Activated T-cell treated with anti-CD3 and anti-CD28 coated beads for 48 hours (primary cell): Measurements from ENCODE around the gene GNAI2.
"Not testable (repeated sequence)": the region's sequence is repeated elsewhere in the genome, so short reads cannot be mapped to it uniquely, and the experiment has no call there.

ENCODE experiments used
- DNase-seq: peaks from one replicate; pipeline ENCODE4 v3.0.0-alpha.2; 2020; ENCODE audit warnings: low read depth

GNAI2 gene

DNA sequence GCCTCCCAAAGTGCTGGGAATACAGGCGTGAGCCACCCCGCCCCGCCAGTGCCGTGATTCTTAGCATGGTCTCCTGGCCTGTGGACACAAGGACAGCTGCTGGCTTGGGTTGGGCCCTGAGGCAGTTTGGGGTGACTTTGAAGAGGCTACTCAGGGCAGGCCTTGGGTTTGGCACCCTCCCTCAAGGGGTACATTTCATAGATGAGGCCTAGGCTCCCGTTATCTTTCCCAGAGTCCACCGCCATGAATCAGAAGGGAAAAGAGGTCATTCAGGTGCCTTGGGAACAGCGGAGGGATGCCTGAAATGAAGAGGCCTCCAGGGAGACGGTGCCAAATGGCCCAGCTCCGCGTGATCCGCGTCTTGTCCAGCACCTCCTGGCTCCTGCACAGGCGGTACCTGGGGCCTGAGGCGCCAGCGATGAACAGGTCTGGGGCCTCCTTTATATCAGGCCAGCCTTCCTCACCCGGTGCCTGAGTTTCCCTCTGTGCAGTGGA, 9.3 kb downstream of the GNAI2 start:
- no peak for DNase-seq

DNA sequence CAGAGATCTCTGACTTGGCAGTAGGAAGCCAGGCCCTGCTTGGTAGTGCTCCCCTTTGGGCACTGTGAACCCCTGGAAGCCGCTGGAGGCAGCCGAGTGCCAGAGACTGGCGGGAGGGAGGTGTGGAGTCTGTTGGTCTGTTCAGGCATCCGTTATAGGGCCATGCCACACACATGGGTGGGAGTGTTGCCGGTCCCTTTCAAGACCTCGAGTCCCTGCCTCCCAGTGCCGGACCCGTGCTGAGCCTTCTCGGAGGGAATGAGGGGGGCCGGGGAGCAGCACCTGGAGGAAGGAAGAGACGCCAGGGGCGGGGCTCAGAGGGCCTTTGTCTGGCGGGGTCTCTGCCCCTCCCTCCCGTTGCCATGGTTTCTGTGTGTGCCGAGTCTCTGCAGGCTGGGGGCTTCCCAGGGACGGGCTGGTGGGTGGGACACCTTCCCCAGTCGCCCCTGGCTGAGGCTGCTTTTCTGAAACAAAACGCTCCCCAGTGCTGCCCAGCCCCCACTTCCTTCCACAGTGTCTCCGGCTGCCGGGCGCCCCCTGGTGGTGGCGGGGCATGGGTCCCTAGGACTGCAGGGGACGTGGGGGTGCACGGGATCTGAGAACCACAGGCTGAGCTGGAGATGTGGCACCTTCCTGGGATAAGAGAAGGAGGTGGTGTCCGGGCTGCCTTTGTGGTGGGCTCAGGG, 10.0 kb downstream of the GNAI2 start:
- peak; percentile 94 for DNase-seq

DNA sequence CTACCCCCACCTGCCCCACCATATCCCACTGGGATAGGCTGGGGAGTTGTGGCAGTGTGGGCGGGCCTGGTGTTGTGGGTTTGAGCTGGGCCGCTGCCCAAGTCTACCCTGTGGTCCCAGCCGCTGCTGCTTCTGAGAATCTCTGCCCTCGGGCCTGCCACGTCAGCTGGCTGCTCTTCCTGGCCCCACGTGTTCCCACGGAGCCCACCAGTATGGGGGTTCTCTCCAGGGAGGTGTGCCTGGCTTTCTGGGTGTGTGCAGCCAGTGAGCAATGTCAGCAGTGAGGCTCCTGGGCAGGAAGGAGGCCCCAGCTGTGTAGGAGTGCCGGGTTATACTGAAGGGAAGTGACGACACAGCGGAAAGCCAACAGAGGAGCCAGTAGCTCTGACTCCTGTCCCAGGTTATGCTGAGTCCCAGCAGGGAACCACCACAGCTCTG, 10.5 kb downstream of the GNAI2 start:
- DNase-seq = peak; percentile 82

DNA sequence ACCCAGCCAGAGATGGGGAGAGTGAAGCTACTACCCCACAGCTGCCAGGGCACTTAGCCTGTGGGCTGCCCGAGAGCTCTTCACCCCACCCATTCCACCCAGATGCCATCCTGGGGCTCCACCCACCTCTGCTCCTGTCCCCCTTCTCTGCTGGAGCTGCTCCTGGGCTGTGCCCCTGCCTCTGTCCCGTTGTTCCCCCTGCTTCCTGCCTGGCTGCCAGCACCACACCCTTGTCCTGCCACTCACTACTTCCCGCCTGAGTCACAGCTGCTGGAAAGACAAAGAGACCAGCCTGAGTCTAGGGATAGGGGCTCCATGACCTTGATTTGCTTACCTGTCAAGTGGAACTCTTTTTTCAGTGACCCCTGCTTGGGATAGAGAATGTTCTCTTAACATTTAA, 12.4 kb downstream of the GNAI2 start:
- no peak for DNase-seq

DNA sequence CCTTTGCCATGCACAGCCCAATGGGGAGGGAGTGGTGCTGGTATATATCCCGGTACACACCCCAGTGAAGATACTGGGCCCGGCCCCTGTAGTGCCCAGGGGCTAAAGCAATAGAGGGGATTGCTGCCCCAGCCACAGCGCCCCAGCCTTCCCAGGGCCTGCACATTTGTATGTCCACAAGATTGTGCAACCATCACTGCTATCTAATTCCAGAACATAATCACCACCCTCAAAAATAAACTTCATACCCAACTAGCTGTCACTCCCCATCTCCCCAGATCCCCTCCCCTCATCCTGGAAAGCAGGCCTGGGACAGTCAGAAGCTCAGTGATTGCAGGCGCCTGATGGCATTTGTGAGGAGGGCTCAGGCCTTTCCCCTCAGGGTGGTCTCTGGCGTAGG, 13.5 kb downstream of the GNAI2 start:
- DNase-seq = no peak

DNA sequence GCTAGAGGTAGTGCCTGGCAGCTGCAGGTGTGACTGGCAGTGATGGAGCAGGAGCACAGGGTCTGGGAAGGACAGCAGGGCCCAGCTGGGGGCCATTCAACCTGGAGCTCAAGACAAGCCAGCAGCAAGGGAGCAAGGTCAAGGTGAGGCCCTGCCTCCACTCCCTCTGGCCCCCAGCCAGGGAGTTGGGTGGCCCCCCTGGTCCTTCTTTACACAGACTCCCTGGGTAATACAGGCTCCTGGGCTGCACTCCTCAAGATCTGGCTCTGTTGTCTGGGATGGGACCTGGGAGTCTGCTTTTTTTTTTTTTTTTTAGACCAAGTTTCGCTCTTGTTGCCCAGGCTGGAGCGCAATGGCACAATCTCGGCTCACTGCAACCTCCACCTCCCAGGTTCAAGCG, 14.5 kb downstream of the GNAI2 start:
- DNase-seq = no peak

DNA sequence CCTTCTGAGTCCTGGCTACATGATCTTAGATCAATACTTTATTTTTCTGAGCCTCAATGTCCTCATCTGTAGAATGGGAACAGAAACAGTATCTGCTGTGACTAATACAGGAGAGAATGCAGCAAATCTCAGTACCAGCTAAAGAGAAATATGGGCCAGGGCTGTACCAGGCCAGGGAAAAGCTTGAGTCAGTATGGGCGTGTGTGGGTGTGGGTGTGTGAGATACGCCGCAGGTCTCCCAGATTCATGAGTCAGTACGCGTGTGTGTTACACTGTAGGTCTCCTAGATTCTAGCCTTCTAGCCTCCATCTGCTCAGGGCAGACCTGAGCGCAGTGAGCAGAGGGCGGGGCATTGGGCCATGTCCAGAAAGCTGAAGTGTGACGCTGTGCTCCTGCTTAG, 15.2 kb downstream of the GNAI2 start:
- DNase-seq = peak; percentile 49

DNA sequence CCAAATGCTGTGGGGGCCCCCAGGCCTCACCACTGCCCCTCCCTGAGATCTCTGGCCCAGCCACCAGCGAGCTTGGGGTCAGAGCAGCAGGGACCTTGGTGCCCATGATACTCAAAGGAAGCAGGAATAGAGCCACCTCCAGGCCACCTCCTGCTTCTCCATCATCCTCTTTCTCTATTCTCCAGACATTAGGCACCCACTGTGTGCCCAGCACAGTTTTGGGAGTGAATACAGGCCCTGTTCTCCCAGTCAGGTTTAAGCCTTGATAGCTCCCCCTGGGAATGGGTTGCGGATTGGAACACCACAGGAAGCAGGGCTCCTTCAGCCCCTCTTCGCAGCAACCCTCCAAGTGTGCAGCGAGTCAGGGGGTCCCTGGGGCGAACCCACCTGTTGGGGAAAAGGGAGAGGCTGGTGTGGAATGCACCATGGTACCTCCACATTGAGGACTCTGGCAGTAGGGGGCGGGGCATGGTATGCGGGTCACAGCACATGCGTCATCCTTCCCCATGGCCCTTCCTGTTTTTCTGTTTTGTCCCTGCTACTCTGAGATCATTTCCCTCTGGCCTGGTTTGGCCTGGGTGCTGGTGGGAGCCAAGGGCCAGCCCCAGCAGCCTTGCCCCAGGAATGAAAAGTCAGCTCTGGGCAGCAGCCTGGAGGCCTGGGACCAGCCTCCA, 18.7 kb downstream of the GNAI2 start:
- no peak for DNase-seq

DNA sequence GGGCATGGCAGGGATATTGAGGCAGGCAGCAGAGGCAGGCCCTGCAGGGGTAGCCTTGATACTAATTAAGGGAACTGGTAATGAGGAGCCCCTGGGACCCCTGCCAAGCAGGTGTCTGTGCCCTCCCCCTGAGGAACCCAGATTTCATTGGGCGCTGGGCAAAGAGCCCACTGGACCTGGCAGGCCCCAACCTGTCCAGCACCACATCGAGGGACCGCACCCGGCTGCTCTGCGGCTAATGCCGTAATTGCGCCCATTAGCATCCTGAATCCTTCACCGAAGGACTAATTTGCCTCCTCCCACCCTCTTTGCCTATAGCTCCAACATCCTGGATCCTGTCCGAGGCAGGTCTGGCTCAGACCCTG, 19.2 kb downstream of the GNAI2 start:
- DNase-seq = no peak

DNA sequence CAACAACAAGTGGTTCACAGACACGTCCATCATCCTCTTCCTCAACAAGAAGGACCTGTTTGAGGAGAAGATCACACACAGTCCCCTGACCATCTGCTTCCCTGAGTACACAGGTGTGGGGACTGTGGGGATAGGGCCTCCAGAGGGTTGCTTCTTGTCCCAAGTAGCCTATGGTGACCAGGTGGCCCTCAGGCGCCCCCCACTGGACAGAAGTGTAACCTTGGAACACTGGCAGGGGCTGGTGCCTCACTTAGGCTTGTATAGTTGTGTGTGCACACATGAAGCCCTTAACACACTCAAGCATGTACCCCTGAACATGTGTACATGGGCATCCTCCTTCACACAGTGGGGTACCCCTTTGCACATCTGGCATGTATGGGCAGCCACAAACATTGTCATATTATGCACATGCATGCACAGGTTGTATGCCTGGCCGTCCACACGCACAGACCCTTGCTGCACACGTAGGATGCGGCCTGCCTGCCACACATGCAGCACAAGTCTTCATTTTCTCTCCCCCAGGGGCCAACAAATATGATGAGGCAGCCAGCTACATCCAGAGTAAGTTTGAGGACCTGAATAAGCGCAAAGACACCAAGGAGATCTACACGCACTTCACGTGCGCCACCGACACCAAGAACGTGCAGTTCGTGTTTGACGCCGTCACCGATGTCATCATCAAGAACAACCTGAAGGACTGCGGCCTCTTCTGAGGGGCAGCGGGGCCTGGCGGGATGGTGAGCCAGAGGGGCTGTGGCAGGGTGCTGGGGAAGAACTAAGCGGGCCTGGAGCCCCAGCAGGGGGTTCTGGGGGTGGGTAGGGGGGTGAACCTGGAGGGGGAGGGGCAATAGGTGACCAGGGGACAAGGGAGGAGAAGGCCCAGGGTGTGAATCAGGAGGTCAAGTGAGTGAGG, 21.2 kb downstream of the GNAI2 start:
- peak; percentile 38 for DNase-seq

DNA sequence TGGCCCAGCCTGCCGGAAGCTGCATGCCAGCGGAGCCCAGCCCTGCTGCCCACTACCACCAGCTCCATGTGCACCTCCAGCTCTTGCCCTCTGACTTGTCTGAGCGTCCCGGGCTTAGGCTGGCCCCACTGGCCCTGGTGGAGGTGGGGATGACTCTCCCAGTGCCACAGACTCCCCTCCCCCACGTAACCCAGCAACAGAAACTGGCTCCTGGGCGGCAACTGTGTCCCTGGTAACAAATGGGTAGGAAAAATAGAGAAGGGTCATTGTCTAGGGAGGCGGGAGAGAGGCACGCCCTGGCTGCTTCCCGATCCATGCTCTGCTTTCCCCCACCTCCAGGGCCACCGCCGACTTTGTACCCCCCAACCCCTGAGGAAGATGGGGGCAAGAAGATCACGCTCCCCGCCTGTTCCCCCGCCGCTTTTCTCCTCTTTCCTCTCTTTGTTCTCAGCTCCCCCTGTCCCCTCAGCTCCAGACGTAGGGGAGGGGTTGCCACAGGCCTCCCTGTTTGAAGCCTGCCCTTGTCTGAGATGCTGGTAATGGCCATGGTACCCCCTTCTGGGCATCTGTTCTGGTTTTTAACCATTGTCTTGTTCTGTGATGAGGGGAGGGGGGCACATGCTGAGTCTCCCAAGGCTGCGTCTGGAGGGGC, 22.2 kb downstream of the GNAI2 start:
- no peak for DNase-seq

DNA sequence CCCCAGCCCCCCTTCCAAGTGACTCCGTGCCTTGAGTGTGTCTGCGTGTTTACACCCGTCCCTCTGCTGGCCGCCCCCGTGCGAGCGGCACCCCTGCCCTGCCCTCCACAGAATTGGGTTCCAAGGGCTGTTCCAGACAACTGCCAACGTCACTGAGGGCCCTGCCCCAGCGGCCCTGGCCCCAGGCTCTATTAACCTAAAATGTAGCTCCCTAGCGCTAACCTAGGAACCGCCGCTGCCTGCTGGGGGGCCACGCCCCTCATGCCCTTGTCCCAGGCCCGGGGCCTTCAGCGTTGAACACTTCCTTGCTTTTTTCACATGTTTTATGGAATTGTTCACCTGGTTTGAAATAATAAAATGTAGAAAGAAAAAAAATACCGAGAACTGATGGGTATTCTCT, 23.0 kb downstream of the GNAI2 start:
- DNase-seq = no peak

DNA sequence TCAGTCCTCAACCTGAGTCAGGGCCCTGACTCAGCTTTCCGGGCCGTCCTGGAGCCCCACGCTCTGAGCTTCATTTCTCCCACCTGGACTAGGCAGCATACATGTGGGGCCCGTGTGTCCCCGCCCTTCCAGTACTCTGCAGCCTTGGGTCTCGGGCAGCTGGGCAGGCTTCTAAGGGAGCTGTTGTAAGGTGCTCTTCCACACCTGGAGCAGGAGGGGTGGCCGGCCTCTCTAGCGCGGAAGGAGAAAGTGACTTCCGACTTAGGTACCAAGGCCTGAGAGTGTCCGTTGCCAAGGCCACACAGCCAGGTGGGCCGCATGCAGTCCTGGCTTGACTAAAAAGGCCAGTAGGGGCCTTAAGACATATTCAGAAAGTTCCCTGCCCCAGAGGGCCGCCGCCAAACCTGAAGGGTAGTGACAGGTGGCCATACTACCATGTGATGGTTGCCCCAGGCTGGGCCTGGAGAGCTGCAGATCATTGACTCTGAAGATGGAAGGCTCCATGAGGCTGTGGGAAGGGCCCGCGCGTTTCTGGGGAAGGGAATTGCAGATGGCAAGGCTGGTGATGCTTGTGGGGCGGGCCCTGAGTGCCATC, 23.5 kb downstream of the GNAI2 start:
- no peak for DNase-seq

DNA sequence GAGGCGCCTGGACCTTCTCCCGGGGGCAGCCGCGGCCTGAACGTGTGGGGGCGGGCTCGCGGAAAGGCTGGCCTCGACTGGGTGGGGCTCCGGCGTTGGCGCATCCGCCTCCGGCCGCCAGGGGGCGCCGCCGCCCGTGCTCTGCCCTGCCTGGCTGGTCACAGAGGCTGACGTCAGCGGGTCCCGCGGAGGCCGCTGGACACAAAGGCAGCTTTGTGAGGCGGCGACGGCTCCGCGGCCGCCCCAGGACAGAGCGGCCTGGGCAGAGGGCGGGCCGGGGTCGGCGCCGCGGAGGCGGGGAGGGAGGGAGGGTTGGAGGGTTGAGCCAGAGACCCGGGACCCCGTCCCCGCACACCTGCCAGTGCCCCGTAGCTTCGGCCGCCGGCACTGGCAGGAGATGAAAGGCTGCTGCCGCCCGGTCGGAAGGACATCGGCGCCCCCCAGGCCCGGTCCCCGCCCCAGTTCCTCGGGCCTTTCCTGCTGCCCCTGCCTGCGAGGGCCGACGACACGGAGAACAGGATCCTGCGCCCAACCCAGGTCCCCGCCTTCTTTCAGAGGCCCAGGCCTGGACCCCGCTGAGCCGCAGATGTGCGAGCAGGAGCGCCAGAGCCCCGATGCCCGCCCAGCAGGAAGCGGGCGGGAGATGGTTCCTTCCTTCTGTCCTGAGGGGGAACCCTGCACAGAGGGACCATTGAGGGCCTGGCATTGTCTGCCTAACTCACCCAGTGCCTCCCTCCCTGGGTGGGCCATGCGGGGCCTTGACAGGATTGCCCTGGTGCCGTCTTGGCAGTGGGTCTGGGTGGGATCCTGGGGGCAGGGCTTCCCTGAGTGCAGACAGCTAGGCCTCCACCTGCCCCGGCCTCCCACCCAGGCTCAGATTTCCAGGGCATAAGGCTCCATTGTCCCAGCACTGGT, 24.3 kb downstream of the GNAI2 start:
- DNase-seq = peak; percentile 89

DNA sequence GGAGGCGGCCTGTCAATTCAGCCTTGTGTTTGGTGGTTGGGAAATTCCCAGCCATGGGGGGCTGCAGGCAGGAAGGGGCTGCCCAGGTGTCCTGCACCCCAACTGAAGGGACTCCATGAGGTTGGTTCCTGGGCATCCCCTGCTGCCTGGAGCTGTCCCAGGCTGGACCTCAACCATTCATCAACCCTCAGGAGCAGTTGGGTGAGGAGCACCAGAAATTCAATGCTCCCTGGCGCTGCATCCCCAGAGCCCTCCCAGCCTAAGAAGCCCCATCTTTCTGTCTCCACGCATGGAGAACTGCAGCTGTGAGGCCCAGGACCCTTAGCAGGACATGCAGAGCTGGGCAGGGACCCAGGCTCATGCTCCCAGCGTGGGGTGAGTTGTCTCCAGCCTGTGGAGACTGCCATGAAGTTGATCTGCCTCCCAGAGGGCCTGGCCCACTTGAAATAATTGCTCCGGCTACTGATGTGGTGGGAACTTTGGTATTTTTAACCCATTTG, 25.0 kb downstream of the GNAI2 start:
- no peak for DNase-seq

DNA sequence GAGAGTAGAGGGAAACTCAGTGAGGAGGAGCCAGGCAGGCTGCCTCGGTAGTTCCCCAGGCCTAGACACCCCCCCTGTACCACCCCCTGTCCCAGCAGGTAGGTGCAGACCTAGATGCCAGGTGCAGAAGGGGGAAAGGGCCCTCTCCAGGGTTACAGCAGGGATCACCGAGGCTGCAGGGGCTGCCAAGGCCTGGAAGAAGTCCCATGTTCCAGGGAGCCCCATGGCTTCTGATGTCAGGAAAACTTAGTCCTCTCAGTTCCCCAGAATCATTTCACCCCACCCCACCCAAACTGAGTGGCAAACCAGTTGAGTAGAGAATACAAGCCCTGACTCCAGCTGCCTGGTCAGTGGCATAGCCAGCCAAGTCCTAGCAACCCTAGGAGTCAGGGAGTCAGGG, 25.5 kb downstream of the GNAI2 start:
- no peak for DNase-seq

DNA sequence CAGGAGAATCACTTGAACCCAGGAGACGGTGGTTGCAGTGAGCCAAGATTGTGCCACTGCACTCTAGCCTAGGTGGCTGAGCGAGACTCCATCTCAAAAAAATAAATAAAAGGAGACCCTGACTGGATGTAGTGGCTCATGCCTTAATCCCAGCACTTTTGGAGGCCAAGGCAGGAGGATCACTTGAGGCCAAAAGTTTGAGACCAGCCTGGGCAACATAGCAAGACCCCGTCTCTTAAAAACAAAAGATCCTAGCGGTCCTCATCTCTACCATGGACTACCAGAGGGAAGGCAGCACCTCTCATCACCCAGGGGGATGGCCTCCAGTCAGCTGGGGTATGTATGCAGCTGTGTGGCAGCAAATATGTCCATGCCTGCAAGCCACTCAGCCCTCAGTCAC, 26.2 kb downstream of the GNAI2 start:
- DNase-seq = not testable (repeated sequence)

DNA sequence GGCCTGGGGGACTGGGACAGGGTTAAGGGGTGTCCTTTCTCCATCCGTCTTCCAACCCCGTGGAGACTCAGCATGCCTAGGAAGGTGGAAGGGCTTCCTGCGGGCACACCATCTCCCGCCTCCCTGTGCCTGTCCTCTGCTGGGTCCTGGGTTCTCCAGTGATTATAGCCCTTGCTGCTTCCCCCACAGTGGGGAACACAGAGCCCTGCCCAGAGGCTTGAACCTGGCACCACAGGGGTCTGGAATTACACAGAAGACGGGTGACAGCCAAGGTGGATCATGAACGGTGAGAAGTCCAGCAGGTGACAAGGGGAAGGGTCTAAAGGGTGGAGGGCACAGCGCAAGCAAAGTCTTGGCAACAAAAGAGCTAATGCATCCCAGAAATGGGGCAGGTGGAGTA, 26.8 kb downstream of the GNAI2 start:
- no peak for DNase-seq

DNA sequence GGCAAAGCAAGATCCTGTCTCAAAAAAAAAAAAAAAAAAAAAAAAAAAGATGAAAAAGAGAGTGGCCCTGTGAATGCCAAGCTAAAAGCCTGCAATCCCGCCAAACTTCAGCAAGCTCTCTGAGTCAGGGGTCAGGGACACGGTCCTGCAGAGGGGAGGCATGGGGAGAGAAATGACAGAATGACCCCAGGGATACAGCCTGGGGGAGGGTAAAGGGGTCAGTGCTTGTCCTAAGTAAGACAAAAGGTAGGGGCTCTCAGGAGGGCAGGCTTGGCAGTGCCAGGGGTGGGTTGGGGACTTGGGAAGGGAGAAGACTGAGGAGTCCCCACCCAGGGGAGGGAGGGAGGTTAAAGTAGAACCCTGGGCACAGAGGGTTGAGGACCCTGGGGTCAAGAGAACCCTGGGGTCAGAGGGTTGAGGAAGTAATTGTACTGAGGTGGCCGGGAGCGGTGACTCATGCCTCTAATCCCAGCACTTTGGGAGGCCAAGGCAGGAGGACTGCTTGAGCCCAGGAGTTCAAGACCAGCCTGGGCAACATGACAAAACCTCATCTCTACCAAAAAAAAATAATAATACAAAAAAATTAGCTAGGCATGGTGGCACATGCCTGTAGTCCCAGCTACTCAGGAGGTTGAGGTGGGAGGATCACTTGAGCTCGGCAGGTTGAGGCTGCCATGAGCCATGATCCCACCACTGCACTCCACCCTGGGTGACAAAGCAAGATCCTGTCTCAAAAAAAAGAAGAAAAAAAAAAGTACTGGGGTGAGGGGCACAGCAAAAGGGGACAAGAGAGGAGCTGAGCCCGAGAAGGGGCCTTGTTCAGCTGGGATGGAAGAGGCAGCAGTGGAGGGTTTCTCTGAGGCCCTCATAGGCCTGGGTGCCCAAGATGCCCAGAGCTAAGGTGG, 27.7 kb downstream of the GNAI2 start:
- no peak for DNase-seq
